DMS 273 (cell line): ENCODE measurements around the gene ANKRD29.
"Not testable (repeated sequence)": the region's sequence is repeated elsewhere in the genome, so short reads cannot be mapped to it uniquely, and the experiment has no call there.

Source experiments
- DNase-seq: peaks from one replicate; lab custom pipeline; 2025; ENCODE audit not compliant: unreplicated experiment; lab: John Stamatoyannopoulos, UW

Gene ANKRD29

DNA sequence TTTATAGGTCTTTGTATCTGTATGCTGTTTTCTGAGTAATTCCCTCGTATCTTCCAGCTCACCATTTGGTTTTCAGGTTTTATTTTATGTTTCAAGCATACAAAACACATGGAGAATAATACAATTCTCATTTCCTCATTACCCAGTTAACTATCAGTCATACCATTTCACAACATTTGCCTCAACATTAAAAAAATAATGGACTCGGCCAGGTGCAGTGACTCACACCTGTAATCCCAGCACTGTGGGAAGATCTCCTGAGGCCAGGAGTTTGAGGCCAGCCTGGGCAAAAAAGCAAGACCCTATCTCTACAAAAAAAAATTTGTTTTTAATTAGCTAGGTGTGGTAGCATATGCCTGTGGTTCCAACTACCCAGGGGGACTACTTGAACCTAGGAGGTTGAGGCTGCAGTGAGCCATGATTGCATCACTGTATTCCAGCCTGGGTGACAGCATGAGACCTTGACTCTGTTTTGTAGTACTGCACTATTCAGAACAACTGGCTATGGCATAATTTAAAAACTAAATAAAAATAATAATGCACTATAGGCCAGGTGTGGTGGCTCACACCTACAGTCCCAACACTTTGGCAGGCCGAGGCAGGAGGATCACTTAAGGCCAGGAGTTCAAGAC lies 96.7 kb downstream of the ANKRD29 start:
- DNase-seq, result no peak

DNA sequence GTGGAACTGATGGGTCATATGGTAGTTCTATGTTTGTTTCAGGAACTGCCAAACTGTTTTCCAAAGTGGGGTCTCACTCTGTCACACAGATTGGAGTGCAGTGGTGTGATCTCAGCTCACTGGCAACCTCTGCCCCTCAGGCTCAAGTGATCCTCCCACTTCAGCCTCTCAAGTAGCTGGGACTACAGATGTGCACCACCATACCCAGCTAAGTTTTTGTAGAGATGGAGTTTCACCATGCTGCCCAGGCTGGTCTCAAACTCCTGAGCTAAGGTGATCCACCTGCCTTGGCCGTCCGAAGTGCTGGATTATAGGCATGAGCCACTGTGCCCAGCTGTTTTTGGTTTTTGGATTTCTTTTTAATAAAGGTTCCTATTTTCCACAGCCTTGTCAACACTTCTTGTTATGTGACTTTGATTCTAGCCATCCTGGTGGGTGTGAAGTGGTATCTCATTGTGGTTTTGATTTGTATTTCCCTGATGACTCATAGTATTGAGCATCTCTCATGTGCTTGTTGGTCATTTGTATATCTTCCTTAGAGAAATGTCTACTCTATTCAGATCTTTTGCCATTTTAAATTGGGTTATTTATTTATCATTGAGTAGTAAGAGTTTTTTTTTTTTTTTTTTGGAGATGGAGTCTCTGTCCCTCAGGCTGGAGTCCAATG lies 99.2 kb downstream of the ANKRD29 start:
- no peak for DNase-seq

DNA sequence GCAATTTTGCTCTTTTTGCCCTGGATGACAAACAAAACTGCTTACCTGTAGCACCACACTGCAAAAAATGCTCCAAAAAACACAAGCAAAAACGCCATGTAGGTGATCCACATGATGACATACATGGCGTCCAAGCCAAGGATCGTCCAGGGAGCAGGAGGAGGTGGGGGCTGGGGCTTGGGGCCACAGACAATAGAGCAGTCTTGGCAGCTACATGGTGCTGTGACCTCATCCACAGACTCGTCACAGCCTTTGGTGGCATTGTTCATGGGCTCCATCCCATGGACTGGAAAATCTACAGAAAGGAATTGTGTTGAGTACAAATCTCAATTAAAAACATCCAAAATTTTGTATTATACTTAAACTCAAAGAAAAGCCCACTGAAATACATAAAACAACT lies 102.5 kb downstream of the ANKRD29 start:
- no peak for DNase-seq

DNA sequence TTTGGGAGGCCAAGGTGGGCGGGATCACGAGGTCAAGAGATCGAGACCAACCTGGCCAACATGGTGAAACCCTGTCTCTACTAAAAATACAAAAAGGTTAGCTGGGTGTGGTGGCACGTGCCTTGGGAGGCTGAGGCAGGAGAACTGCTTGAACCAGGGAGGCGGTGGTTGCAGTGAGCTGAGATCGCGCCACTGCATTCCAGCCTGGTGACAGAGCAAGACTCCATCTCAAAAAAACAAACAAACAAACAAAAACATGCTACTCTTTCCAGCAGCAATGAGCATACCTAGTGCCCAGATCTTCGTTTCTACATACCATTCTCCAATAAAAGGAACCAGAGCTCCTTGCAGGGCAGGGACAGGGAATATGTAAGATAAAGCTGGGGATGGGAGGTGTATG lies 105.2 kb downstream of the ANKRD29 start:
- DNase-seq, result not testable (repeated sequence)

DNA sequence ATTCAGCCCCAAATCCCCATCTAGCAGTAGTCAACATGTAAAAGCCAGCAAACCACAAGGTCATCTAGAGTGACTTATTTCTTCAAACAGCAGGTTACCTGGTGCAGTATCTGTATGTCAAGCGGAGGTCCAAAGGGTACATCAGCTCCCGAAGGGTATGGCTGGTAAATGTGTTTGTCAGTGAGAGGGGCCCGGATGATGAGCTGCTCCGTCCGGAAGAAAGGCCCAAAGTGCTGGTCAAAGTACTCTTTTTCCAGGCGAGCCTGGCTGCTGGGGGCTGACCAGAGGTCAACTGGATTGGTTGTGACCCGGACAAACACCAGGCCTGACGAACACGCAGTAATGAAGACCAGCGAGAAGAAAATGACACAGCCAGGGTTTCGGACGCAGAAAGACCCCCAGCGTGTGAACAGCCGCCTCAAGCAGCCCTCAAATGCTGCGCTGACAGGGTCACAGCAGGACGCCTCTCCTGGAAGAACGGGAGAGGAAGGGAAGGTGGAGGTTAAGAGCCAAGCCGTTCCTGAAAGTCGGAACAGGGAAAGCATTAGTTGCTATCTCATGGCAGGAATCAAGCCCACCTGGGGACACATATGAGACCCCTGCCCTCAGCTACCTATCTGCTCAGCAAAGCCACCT lies 106.4 kb downstream of the ANKRD29 start:
- no peak for DNase-seq

DNA sequence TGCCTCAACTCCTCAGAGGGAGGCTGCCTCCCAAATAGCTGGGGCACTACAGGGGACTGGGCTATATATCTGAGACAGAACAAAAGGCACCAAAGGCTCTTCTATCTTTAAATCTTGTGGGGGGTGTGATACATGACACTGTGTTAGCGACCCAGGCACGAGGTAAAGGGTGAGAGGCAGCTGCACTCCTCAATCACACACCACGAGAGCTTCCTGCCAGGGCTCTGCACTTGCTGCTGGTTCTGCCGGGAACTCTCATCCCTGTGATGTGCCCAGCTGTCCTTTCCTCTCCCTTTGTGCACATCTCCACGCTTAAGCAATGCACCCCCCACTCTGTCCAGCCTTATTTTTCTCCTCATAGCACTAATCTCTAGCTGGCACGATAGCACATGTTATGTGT lies 108.8 kb downstream of the ANKRD29 start:
- no peak for DNase-seq

DNA sequence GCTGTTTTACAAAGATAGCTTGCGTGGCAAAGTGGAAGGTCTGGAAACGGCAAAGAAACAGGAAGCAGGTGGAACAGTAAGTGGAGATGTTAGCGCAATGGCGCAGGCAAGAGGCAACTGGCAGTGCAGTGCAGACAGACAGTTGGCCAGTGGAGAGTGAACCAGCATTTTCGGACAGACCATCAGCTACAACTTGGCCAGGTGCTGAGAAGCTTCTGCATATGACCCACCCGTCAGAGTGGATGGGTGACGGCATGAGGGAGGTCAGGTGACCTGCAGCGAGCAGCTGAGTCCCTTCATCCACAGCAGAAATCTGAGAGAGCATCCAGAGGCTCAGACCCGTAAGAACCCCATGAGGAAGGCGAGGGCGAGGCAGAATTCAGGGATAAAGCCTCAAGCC lies 110.2 kb downstream of the ANKRD29 start:
- no peak for DNase-seq

DNA sequence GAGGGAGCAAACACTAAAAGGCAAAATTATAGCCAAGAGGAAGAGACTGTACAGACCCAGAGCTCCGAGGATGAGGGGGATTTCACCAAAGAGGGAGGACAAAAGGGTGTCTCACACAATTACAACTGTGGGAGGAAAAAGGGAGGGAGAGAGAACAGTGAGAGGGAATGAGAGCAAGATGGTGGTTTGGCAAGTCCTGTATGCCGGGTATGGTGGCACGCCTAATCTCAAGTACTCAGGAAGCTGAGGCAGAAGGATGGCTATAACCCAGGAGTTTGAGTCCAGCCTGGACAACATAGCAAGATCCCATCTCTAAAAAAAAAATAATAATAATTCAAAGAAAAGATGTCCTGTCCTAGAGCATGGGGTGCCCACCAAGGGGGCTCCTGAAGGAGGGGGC lies 110.7 kb downstream of the ANKRD29 start:
- DNase-seq, result no peak

DNA sequence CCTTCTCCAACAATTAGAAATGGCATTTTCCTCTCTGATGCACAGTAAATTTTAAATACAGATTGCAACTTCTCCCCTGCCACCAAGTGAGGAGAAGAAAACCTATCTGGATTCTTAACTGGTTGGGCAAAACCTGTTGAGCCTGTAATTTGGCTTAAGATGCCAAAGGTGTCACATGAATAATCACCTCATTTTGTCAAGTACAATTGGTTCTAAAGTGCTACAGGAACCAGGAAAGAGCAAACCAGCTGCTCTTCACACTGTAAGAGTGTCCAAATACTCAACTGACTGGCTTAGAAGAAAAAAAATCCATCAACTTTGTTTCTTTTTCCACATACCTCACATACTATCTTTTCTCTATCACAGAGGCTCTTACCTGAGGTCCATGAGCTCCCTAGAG lies 111.8 kb downstream of the ANKRD29 start:
- DNase-seq, result no peak
